Astrocyte of the cerebellum (primary cell): Measurements from ENCODE around the gene WWOX.

Experiments used
- DNase-seq: peaks from one replicate; pipeline ENCODE4 v3.0.0-alpha.2; 2011; ENCODE audit warnings: low read depth
- H3K4me3 ChIP-seq: 2 replicates; pipeline ENCODE4 v1.5.1; 2011; ENCODE audit warnings: mild to moderate bottlenecking, low read depth, low read length, moderate library complexity
- CTCF ChIP-seq: IDR thresholded peaks from 2 replicates; pipeline ENCODE4 v1.5.1; 2012; ENCODE audit warnings: low read length, low read depth, moderate library complexity, mild to moderate bottlenecking; ENCODE audit errors: missing control alignments
- in situ Hi-C: cut with HindIII; loops from 2 replicates; pipeline ENCODE4 v1.10.0; 2017; ENCODE audit warnings: low sequenced_read_pairs

The WWOX gene

GRCh38 chr16:78170494-78170933, 71.1 kb downstream of the WWOX start:
- in situ Hi-C loops: no loop called here
- no peak overlapping the region for H3K4me3 ChIP-seq
- no peak for DNase-seq
- no peak for TF ChIP-seq CTCF

GRCh38 chr16:78175287-78175686, 75.8 kb downstream of the WWOX start:
- H3K4me3 ChIP-seq: no peak overlapping the region
- DNase-seq: no peak
- in situ Hi-C loops: no loop called here
- no peak for TF ChIP-seq CTCF

GRCh38 chr16:78176435-78176834, 77.0 kb downstream of the WWOX start:
- in situ Hi-C loops: no loop called here
- no peak overlapping the region for H3K4me3 ChIP-seq
- TF ChIP-seq CTCF: no peak
- no peak for DNase-seq

- no peak for DNase-seq
- H3K4me3 ChIP-seq: no peak overlapping the region
- in situ Hi-C loops: no loop called here
- no peak for TF ChIP-seq CTCF
These were observed 77.8 kb downstream of the WWOX start for GRCh38 chr16:78177218-78177617.

GRCh38 chr16:78177987-78178386, 78.5 kb downstream of the WWOX start:
- no peak for DNase-seq
- TF ChIP-seq CTCF: no peak
- in situ Hi-C loops: no loop called here
- no peak overlapping the region for H3K4me3 ChIP-seq

GRCh38 chr16:78179666-78180065, 80.2 kb downstream of the WWOX start:
- no peak for DNase-seq
- in situ Hi-C loops: no loop called here
- no peak overlapping the region for H3K4me3 ChIP-seq
- TF ChIP-seq CTCF: no peak

GRCh38 chr16:78180349-78180748, 80.9 kb downstream of the WWOX start:
- in situ Hi-C loops: no loop called here
- no peak for DNase-seq
- H3K4me3 ChIP-seq: no peak overlapping the region
- no peak for TF ChIP-seq CTCF
